SK-N-SH treated with all-trans-retinoic acid at 6 μM for 48 hours (cell line): ENCODE measurements around the gene PARD3.
"Not testable (repeated sequence)": the region's sequence is repeated elsewhere in the genome, so short reads cannot be mapped to it uniquely, and the experiment has no call there.

Experiments
- ATAC-seq: fragments of 200-7000 bp; cut with Tn5 transposase; 3 replicates; pipeline ENCODE4 v1.9.1; 2020; ENCODE audit warnings: mild to moderate bottlenecking, moderate library complexity
- ARNTL ChIP-seq: fragments of 450-650 bp; formaldehyde crosslinking; IDR thresholded peaks from 2 replicates; pipeline ENCODE4 v1.5.0; 2020; ENCODE audit warnings: low read depth, mild to moderate bottlenecking, moderate library complexity, borderline replicate concordance
- BACH2 ChIP-seq: fragments of 250-450 bp; sonication (Bioruptor Pico); IDR thresholded peaks from 2 replicates; pipeline ENCODE4 v1.9.0; 2021; ENCODE audit warnings: mild to moderate bottlenecking, borderline replicate concordance
- CSDC2 ChIP-seq: fragments of 250-450 bp; sonication (Bioruptor Pico); IDR thresholded peaks from 2 replicates; pipeline ENCODE4 v1.5.0; 2020; ENCODE audit warnings: mild to moderate bottlenecking, moderate library complexity
- ESRRG ChIP-seq: fragments of 250-450 bp; sonication (Bioruptor Pico); IDR thresholded peaks from 2 replicates; pipeline ENCODE4 v1.6.1; 2021; ENCODE audit warnings: mild to moderate bottlenecking
- ISL1 ChIP-seq: fragments of 250-450 bp; sonication (Bioruptor Pico); IDR thresholded peaks from 2 replicates; pipeline ENCODE4 v2.1.2; 2022; ENCODE audit warnings: mild to moderate bottlenecking, moderate library complexity
- OSR1 ChIP-seq: fragments of 250-450 bp; sonication (Bioruptor Pico); IDR thresholded peaks from 2 replicates; pipeline ENCODE4 v1.8.0; 2022; ENCODE audit warnings: moderate library complexity, mild to moderate bottlenecking, inconsistent platforms
- RARB ChIP-seq: fragments of 250-450 bp; sonication (Bioruptor Pico); IDR thresholded peaks from 2 replicates; pipeline ENCODE4 v1.8.0; 2021; ENCODE audit warnings: mild to moderate bottlenecking, moderate library complexity
- SNAI2 ChIP-seq: fragments of 250-450 bp; sonication (Bioruptor Pico); IDR thresholded peaks from 2 replicates; pipeline ENCODE4 v1.5.0; 2020; ENCODE audit warnings: mild to moderate bottlenecking, moderate library complexity
- TCF4 ChIP-seq: fragments of 250-450 bp; sonication (Bioruptor Pico); IDR thresholded peaks from 2 replicates; pipeline ENCODE4 v1.8.0; 2021; ENCODE audit warnings: mild to moderate bottlenecking, moderate library complexity, borderline replicate concordance
- ZFP30 ChIP-seq: fragments of 450-650 bp; formaldehyde crosslinking; IDR thresholded peaks from 2 replicates; pipeline ENCODE4 v1.5.0; 2022; ENCODE audit warnings: mild to moderate bottlenecking, moderate library complexity
- ZNF565 ChIP-seq: fragments of 450-650 bp; formaldehyde crosslinking; conservative IDR thresholded peaks from 2 replicates; pipeline ENCODE4 v1.5.0; 2020; ENCODE audit warnings: low read depth, mild to moderate bottlenecking, moderate library complexity
- ZNF70 ChIP-seq: fragments of 450-650 bp; formaldehyde crosslinking; IDR thresholded peaks from 2 replicates; pipeline ENCODE4 v1.5.0; 2020; ENCODE audit warnings: mild to moderate bottlenecking, moderate library complexity
- ZNF8 ChIP-seq: fragments of 450-650 bp; formaldehyde crosslinking; IDR thresholded peaks from 2 replicates; pipeline ENCODE4 v1.5.0; 2020; ENCODE audit warnings: mild to moderate bottlenecking, moderate library complexity
- TF ChIP-seq, protein P1 (sequence below): fragments of 250-450 bp; sonication (Bioruptor Pico); IDR thresholded peaks from 2 replicates; pipeline ENCODE4 v1.5.0; 2020; ENCODE audit warnings: mild to moderate bottlenecking, moderate library complexity
- TF ChIP-seq, protein P2 (sequence below): fragments of 250-450 bp; sonication (Bioruptor Pico); IDR thresholded peaks from 2 replicates; pipeline ENCODE4 v1.8.0; 2020; ENCODE audit warnings: mild to moderate bottlenecking, moderate library complexity, borderline replicate concordance
- TF ChIP-seq, protein P3 (sequence below): fragments of 250-450 bp; sonication (Bioruptor Pico); IDR thresholded peaks from 2 replicates; pipeline ENCODE4 v1.5.1; 2020; ENCODE audit warnings: low read depth, mild to moderate bottlenecking, moderate library complexity
- TF ChIP-seq, protein P4 (sequence below): fragments of 250-450 bp; sonication (Bioruptor Pico); IDR thresholded peaks from 2 replicates; pipeline ENCODE4 v1.5.1; 2021; ENCODE audit warnings: mild to moderate bottlenecking, moderate library complexity

Gene PARD3

DNA sequence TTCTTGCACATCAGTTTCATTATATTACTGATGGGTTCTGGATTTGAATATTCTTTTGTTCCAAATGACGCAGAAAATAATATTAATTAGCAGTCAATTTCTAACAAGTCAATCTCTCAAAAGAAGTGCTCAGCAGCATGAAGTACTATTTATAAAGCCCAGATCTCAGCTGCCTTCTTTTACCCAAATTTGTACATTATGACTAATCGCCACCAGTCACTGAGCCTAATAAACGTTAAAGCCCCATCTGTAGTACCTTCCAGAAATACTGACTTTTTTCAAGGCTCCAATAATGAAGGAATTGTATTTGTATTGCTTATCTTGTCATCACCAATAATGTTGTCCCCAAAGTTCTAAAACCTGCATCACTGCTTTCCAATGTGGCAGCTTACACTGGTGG lies 540.2 kb downstream of the PARD3 start:
- TF ChIP-seq BACH2 (no peak), ZNF70 (no peak), TCF4 (CRISPR knock-in tag) (no peak), ZNF8 (no peak), CSDC2 (CRISPR knock-in tag) (no peak), ISL1 (CRISPR knock-in tag) (no peak), RARB (CRISPR knock-in tag) (no peak), ZNF565 (CRISPR knock-in tag) (no peak), ZFP30 (CRISPR knock-in tag) (no peak), SNAI2 (CRISPR knock-in tag) (no peak)
- TF ChIP-seq, protein P1, sequence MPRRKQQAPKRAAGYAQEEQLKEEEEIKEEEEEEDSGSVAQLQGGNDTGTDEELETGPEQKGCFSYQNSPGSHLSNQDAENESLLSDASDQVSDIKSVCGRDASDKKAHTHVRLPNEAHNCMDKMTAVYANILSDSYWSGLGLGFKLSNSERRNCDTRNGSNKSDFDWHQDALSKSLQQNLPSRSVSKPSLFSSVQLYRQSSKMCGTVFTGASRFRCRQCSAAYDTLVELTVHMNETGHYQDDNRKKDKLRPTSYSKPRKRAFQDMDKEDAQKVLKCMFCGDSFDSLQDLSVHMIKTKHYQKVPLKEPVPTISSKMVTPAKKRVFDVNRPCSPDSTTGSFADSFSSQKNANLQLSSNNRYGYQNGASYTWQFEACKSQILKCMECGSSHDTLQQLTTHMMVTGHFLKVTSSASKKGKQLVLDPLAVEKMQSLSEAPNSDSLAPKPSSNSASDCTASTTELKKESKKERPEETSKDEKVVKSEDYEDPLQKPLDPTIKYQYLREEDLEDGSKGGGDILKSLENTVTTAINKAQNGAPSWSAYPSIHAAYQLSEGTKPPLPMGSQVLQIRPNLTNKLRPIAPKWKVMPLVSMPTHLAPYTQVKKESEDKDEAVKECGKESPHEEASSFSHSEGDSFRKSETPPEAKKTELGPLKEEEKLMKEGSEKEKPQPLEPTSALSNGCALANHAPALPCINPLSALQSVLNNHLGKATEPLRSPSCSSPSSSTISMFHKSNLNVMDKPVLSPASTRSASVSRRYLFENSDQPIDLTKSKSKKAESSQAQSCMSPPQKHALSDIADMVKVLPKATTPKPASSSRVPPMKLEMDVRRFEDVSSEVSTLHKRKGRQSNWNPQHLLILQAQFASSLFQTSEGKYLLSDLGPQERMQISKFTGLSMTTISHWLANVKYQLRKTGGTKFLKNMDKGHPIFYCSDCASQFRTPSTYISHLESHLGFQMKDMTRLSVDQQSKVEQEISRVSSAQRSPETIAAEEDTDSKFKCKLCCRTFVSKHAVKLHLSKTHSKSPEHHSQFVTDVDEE (CRISPR knock-in tag), result no peak
- TF ChIP-seq, protein P2, sequence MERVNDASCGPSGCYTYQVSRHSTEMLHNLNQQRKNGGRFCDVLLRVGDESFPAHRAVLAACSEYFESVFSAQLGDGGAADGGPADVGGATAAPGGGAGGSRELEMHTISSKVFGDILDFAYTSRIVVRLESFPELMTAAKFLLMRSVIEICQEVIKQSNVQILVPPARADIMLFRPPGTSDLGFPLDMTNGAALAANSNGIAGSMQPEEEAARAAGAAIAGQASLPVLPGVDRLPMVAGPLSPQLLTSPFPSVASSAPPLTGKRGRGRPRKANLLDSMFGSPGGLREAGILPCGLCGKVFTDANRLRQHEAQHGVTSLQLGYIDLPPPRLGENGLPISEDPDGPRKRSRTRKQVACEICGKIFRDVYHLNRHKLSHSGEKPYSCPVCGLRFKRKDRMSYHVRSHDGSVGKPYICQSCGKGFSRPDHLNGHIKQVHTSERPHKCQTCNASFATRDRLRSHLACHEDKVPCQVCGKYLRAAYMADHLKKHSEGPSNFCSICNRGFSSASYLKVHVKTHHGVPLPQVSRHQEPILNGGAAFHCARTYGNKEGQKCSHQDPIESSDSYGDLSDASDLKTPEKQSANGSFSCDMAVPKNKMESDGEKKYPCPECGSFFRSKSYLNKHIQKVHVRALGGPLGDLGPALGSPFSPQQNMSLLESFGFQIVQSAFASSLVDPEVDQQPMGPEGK (CRISPR knock-in tag), result no peak
- TF ChIP-seq, protein P3, sequence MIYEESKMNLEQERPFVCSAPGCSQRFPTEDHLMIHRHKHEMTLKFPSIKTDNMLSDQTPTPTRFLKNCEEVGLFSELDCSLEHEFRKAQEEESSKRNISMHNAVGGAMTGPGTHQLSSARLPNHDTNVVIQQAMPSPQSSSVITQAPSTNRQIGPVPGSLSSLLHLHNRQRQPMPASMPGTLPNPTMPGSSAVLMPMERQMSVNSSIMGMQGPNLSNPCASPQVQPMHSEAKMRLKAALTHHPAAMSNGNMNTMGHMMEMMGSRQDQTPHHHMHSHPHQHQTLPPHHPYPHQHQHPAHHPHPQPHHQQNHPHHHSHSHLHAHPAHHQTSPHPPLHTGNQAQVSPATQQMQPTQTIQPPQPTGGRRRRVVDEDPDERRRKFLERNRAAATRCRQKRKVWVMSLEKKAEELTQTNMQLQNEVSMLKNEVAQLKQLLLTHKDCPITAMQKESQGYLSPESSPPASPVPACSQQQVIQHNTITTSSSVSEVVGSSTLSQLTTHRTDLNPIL (CRISPR knock-in tag), result no peak
- no peak for ATAC-seq

DNA sequence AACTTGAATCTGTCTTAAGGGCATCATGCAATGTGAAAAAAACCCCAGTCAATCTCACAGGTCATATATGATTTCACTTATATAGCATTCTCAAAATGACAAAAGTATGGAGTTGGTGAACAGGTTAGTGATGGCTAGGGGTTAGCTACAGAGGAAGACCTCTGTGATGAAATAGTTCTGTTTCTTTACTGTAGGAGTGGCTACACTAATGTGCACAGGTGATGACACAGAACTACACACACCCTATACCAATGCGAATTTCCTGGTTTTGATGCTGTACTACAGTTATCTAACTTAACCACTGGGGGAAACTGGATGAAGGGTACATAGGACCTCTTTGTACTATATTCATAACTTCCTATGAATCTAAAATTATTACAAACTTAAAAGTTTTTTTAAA lies 541.8 kb downstream of the PARD3 start:
- ATAC-seq, result no peak
- TF ChIP-seq ZFP30 (CRISPR knock-in tag) (no peak), ISL1 (CRISPR knock-in tag) (no peak)

DNA sequence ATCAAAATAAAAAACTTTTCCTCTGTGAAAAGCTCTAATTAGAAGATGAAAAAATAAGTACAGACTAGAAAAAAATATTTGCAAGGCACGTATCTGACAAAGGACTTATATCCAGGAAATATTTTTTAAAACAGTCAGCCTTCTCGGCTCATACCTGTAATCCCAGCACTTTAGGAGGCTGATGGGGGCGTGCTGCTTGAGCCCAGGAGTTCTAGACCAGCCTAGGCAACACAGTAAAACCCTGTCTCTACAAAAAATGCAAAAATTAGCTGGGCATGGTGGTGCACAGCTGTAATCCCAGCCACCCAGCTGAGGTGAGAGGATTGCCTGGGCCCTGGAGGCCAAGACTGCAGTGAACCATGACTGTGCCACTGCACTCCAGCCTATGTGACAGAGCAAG lies 542.8 kb downstream of the PARD3 start:
- no peak for TF ChIP-seq OSR1 (CRISPR knock-in tag)
- TF ChIP-seq, protein P3 (CRISPR knock-in tag), result no peak
- TF ChIP-seq ESRRG (CRISPR knock-in tag), result no peak
- no peak for TF ChIP-seq ZNF8
- no peak for ATAC-seq

DNA sequence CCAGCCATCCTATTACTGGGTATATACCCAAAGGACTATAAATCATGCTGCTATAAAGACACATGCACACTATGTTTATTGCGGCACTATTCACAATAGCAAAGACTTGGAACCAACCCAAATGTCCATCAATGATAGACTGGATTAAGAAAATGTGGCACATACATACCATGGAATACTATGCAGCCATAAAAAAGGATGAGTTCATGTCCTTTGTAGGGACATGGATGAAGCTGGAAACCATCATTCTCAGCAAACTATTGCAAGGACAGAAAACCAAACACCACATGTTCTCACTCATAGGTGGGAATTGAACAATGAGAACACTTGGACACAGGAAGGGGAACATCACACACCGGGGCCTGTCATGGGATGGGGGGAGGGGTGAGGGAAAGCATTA lies 546.7 kb downstream of the PARD3 start:
- not testable (repeated sequence) for ATAC-seq

DNA sequence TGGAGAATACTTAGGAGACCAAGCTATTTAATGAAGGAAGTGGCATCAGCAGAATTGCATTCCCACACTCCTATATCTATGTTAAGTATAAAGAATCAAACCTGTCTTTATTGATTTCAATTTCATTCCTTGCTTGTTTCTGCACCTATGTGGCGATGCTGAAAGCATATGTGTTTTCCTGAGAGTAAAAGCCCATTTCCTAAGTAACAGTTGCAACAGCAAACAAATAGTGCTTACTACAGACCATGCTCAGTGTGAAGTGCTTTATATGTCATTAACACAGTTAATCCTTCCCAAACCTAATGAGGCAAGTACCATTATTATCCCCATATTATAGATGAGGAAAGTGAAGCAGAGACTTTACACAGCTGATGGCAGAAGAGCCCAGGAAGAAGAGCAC lies 552.1 kb downstream of the PARD3 start:
- ATAC-seq, result no peak
- TF ChIP-seq TCF4 (CRISPR knock-in tag) (no peak), CSDC2 (CRISPR knock-in tag) (no peak), SNAI2 (CRISPR knock-in tag) (no peak), ARNTL (CRISPR knock-in tag) (no peak)
- TF ChIP-seq, protein P4, sequence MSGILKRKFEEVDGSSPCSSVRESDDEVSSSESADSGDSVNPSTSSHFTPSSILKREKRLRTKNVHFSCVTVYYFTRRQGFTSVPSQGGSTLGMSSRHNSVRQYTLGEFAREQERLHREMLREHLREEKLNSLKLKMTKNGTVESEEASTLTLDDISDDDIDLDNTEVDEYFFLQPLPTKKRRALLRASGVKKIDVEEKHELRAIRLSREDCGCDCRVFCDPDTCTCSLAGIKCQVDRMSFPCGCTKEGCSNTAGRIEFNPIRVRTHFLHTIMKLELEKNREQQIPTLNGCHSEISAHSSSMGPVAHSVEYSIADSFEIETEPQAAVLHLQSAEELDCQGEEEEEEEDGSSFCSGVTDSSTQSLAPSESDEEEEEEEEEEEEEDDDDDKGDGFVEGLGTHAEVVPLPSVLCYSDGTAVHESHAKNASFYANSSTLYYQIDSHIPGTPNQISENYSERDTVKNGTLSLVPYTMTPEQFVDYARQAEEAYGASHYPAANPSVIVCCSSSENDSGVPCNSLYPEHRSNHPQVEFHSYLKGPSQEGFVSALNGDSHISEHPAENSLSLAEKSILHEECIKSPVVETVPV (CRISPR knock-in tag), result no peak
